T-helper 22 cell (primary cell): ENCODE results near the gene WNK4.

ENCODE experiments used
- DNase-seq: peaks from one replicate; pipeline ENCODE4 v3.0.0-alpha.2; 2020; ENCODE audit warnings: low read depth

Gene WNK4

DNA sequence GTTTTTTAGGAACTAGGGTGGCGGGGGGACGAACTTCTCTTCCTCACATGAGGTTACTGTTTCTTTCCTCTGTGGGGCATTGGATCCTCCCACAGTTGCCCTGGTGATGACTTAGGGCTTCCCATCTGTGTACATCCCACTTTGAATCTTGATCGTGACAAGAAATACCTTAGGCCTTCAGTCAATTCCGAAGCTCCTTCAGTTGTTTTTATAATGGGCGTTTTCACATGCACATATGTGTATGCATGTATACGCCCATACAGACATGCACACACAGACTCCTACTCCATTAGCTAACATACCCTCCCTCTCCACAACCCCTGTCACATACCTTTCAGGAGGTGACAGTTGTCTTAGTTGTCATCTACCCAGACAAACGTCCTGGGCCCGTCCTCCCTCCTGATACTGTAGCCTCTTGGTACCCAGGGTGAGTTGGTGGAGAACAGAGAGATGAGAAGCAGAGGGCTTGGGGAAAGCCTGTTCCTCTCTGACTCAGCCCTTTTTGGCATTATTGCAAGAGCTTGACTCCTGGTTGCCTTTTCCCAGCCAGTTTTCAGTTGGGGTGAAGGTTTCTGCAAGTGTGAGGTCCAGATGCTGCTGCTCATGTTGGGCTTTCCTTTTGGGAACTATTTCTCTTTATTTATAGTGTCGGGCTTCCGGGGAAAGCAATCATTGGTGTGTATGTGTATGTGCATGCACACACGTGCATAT, 61.7 kb downstream of the WNK4 start:
- no peak for DNase-seq

DNA sequence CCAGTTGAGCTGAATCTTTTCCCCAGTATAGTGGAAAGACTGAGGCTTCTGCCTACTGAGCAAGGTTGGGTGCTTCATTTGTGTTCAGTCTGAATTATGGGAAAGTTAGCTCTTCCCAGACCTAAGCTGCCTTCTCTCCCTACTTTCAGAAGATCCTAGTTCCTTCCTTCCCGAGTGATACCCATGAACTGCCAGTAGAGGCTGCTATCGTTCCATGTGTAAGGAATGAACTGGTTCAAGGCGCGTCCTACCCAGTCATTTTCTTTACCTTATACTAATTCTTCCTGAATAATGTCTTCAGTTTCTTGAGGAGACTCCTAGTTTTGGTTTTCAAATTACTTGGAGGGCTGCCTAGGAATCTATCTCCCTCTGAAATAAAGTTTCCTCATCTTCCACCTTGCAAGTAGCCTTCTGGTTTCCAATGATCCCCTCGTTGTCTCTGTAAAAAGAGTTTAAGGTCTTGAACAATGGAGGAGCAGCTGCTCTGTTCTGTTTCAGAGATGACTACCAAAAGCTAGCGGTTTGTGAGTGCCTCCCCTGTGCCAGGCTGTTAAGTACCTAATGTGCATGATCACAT, 63.0 kb downstream of the WNK4 start:
- DNase-seq: no peak

DNA sequence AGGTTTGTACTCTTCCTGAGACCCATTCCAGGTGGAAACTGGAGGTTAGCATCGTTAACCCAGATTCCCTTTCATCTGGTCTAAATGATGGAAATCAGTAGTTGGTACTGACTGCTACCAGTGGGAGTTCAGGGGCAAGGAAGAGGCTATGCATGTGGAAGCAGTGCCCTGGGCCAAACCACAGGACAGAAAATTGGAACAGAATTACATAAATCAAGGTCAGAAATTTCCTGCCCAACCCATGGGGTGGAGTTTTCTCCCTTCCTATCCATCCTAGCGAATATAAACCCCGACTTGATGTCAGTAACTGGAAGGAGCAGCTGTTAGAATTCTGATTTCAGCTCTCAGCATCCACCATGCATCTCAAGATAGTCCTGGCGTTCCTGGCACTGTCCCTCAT, 63.9 kb downstream of the WNK4 start, which contains the start of gene AOC2:
AOC2 (plus strand) TSS at position 310 of the 400 bp plus-strand sequence; CDS start at position 357, 47 bp downstream.
- no peak for DNase-seq

DNA sequence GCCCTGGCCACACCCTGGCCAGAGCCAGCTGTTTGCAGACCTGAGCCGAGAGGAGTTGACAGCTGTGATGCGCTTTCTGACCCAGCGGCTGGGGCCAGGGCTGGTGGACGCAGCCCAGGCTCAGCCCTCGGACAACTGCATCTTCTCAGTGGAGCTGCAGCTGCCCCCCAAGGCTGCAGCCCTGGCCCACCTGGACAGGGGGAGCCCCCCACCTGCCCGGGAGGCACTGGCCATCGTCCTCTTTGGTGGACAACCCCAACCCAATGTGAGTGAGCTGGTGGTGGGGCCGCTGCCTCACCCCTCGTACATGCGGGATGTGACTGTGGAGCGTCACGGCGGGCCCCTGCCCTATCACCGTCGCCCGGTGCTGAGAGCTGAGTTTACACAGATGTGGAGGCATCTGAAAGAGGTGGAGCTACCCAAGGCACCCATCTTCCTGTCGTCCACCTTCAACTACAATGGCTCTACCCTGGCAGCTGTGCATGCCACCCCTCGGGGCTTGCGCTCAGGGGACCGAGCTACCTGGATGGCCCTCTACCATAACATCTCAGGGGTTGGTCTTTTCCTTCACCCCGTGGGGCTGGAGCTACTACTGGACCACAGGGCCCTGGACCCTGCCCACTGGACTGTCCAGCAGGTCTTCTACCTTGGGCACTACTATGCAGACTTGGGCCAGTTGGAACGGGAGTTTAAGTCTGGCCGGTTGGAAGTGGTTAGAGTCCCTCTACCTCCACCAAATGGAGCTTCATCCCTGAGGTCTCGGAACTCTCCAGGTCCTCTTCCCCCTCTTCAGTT, 64.5 kb downstream of the WNK4 start:
- DNase-seq: no peak

DNA sequence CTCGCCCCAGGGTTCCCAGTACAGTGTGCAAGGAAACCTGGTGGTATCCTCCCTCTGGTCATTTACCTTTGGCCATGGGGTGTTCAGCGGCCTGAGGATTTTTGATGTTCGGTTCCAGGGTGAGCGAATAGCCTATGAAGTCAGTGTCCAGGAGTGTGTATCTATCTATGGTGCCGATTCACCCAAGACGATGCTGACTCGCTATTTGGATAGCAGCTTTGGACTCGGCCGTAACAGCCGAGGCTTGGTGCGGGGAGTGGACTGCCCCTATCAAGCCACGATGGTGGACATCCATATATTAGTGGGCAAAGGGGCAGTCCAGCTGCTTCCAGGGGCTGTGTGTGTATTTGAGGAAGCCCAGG, 65.1 kb downstream of the WNK4 start:
- no peak for DNase-seq

DNA sequence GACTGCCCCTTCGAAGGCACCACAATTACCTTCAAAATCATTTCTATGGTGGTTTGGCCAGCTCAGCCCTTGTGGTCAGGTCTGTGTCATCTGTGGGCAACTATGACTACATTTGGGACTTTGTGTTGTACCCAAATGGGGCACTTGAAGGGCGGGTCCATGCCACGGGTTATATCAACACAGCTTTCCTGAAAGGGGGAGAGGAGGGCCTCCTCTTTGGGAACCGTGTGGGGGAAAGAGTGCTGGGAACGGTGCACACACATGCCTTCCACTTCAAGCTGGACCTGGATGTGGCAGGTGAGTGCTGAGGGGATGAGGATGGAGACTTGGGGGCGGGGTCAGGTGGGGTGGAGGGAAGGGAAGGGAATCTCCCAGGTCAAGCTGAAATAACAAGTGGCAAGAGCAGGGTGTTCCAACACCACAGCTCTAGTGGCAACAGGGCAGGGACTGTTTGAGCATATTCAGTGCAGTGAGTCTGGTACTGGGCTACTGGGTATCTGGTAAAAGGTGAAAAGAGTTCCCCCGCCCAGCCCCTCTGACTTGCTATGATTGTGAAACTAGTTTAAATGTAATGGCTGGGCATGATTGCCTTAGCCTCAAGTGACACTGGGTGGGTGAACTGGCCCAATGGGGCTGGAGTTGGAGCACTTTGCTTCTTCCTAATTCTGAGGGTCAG, 65.6 kb downstream of the WNK4 start:
- DNase-seq: no peak
